ENCODE measurements around the gene LHPP.

LHPP gene

GRCh38 chr10:124559372-124560132 lies 97.9 kb downstream of the LHPP start:
- no peak for DNase-seq

- no peak for DNase-seq
Measured at GRCh38 chr10:124560377-124561105, 98.9 kb downstream of the LHPP start.

DNA sequence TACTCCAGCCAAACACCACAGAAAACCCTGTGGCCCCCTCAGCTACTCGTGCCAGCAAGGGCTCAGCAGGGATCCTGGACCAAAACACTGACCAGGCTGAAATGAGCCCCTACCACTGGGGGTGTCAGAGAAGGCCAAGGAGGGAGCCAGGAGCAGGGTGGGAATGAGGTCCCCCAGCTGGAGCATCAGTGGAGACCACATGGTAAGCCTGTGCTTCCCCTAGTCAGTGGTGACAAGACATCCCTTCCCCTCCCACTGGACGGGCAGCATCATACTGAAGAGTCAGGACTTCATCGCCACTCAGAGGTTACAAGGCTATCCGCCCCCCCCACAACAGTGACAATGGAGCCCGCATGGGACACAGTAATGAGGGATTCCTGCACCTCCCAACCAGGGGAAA lies 99.6 kb downstream of the LHPP start:
- DNase-seq: no peak

GRCh38 chr10:124562425-124563060 lies 100.9 kb downstream of the LHPP start:
- no peak for DNase-seq

- no peak for DNase-seq
Measured at GRCh38 chr10:124563320-124564040, 101.9 kb downstream of the LHPP start.

DNA sequence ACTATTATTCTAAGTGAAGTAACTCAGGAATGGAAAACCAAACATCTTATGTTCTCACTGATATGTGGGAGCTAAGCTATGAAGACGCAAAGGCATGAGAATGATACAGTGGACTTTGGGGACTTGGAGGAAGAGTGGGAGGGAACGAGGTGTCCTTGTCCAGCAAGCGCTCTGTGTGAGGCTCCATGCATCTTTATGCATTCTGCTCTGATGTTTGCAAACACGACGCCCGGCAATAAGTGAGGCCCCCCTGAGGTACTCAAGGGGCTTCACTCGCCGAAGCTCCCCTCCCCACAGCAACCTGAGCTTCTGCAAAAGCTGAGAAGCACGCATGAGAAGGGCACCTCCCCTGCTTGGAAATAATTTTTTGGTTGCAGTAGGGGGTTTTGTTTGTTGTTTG lies 103.3 kb downstream of the LHPP start:
- no peak for DNase-seq

- peak; percentile 31 for DNase-seq
Measured at GRCh38 chr10:124565565-124566221, 104.1 kb downstream of the LHPP start.

DNA sequence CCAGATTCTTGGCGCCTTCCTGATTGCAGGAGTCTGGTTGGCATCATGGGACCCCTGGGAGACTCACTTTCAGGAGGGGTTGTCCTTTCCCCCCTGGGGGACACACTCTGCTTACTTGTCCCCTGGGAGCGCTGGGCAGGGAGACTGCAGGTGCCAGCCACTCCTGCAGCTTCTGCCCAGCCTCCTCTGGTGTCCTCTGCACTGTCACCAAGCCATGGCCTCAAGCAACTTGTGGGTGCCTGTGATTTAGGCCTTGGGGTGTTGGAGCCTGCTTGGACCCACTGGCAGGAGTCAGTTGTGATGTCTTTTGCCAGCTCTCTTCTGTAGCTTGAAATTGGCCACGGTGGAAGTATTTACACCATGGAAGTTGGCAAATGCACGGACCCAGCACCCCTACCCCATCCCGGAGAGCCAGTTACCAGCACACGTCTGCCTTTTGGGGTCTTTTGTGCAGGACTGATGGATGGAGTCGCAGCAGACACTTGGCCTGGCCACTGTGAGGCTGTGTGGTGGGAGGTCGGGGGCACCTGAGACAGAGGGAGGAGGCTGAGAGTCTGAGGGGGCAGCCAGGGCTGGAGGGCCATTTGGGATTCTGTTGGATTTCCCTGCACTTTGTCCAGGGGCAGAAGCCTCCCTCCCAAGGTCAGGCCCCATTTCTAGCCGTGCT lies 104.7 kb downstream of the LHPP start:
- DNase-seq: no peak

- DNase-seq: no peak
Measured at GRCh38 chr10:124566981-124567835, 105.6 kb downstream of the LHPP start.

GRCh38 chr10:124568339-124568738 lies 106.7 kb downstream of the LHPP start:
- DNase-seq: no peak

DNA sequence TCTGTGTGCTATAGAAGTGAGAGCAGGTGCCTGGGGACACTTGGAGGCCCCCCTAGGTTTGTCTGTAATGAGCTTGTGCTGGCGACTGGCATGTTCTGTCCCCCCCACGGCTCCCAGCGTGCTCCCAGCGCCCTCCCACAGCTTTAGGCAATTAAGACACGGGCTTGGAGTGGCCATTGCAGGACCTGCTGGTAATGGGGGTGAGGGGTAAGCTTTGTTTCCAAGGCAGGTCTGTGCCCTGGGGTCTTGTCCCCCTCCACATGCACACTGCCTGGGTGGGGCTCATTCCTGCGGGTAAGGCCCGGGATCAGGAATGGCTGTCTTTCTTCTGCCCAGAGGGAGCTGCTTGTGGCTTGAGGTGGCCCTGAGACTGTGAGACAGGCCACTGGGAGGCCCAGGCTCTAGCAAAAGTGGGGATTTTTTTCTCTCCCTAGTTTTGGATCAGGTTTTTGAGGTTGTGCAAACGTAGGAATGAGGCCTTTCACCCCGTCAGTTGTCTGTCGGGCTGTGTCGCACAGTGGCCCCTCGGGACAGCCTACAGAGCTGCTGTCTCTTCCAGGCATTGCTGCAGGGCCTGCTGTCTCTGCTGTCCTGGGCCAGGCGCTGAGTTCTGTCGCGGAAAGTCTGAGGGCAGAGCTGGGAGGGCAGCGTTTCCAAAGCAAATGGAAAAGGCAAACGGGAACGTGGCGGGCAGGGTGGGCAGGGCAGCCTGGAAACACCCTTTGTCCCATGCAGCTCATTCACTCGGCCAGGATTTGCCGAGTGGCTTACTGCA lies 107.4 kb downstream of the LHPP start:
- no peak for DNase-seq

- DNase-seq: no peak
Measured at GRCh38 chr10:124569623-124570470, 108.2 kb downstream of the LHPP start.

DNA sequence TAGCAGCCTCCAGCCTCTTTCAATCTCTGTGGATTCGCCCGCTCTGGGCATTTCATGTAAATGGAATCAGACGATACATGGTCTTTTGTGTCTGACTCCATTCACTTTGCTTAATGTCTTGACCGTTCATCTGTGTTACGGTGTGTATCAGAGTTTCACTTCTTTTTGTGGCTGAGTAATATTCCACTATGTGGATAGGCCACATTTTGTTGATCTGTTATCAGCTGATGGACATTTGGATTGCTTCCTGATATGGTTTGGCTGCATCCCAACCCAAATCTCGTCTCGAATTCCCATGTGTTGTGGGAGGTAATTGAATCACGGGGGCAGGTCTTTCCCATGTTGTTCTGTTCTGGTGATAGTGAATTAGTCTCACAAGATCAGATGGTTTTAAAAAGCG lies 109.0 kb downstream of the LHPP start:
- no peak for DNase-seq

DNA sequence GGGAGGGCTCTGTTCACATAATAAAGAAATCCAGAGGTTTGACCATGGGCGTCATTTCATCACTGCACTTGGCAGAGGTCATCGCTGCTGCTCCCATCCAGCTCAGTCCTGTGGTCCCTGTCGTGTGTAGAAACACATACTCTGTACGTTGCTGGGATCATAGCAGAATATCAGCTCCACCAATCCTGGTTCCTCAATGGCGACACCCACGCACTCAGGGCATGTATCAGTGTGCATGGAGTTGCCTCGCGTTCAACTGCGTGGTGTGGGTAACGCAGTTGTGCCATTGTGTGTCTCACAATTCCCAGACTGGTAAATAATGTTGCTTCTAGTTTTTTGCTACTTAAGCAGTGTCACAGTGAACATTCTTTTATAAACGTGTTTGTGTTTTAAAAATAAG lies 111.1 kb downstream of the LHPP start:
- no peak for DNase-seq

GRCh38 chr10:124573726-124574455 lies 112.3 kb downstream of the LHPP start:
- DNase-seq: no peak

GRCh38 chr10:124574456-124575070 lies 112.9 kb downstream of the LHPP start:
- no peak for DNase-seq

DNA sequence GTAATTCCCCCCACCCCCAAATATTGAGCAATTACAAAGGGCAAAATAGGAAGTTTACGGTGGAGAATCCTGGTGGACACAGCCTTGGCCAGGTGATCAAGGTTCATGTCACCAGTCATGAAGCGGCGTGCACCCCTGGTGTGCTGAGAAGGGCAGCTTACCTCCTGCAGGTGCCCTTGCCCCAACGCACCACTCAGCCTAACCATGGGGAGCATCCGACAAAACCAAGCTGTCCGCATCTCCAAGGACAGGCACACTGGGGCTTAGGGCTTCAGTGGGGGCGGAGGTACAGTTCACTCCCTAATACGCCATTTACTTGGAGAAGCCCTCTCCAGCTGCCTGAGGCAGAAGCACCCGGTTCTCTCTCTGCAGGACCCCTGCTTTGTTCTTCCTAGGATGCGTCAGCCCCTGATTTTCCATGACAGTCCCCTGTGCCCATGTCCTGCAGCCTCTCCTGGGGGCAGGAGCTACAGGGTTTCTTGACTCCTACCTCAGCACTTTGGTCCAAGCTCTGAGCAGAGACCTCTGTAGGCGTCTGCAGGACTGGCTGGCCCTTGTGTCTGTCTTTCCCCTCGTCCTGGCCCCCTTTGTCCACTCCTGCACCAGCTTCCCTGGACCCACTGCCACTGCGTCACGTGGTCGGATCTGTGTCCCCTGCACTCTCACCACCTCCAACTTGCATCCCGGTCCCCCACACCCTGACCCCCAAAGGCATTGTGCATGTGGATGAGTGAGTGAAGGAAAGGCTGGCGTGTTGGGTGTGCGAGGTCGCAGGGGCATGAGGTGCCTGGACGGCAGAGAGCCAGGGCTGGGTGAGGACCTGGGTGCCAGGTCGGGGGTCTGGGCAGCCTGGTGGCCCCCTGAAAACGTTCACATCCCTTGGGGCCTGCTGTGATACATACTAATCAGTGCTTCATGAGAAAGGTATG lies 113.7 kb downstream of the LHPP start:
- DNase-seq: no peak
